Measurements from ENCODE around the gene C2CD4B.

DNA sequence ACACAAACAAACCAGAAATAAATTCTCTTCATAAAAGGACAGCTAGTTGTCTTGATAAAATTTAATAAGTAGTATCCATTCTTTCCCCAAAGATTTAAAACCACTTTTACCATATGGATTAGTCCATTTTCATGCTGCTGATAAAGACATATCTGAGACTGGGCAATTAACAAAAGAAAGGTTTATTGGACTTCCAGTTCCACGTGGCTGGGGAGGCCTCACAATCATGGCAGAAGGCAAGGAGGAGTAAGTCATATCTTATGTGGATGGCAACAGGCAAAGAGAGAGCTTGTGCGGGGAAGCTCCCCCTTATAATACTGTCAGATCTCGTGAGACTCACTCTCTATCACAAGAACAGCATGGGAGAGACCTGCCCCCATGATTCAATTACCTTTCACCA, 38.7 kb downstream of the C2CD4B start:
- TF ChIP-seq CTCF (IDR thresholded peaks at IDR 0.05) (no peak), EZH2 (IDR thresholded peaks at IDR 0.05) (no peak)

Measured in neural progenitor cell (in vitro differentiated cells).